HG02943 (cell line): ENCODE data around the gene AGTR1.
"Not testable (repeated sequence)": the region's sequence is repeated elsewhere in the genome, so short reads cannot be mapped to it uniquely, and the experiment has no call there.

Source experiments
- ATAC-seq: cut with Tn5 transposase; IDR thresholded peaks from one replicate; pipeline ENCODE4 v1.9.1; 2021; ENCODE audit warnings: mild to moderate bottlenecking, low read depth, moderate library complexity; ENCODE audit not compliant: unreplicated experiment

The AGTR1 gene

GRCh38 chr3:148757238-148758215 lies 59.8 kb downstream of the AGTR1 start:
- ATAC-seq: no peak

GRCh38 chr3:148758303-148758884 lies 60.7 kb downstream of the AGTR1 start:
- ATAC-seq: no peak

GRCh38 chr3:148759430-148759829 lies 61.7 kb downstream of the AGTR1 start:
- ATAC-seq: no peak

GRCh38 chr3:148763156-148763680 lies 65.5 kb downstream of the AGTR1 start:
- ATAC-seq: no peak

GRCh38 chr3:148763986-148764935 lies 66.6 kb downstream of the AGTR1 start:
- no peak for ATAC-seq

GRCh38 chr3:148772361-148772760 lies 74.7 kb downstream of the AGTR1 start:
- ATAC-seq: no peak

- no peak for ATAC-seq
These were observed 75.1 kb downstream of the AGTR1 start for GRCh38 chr3:148772835-148773234.

GRCh38 chr3:148773805-148774204 lies 76.1 kb downstream of the AGTR1 start:
- no peak for ATAC-seq

- ATAC-seq: no peak
These were observed 81.2 kb downstream of the AGTR1 start for GRCh38 chr3:148778926-148779325.

- ATAC-seq: not testable (repeated sequence)
These were observed 87.3 kb downstream of the AGTR1 start for GRCh38 chr3:148785026-148785425.

- ATAC-seq: not testable (repeated sequence)
These were observed 88.5 kb downstream of the AGTR1 start for GRCh38 chr3:148786159-148786558.

GRCh38 chr3:148789146-148789545 lies 91.4 kb downstream of the AGTR1 start:
- ATAC-seq: no peak

GRCh38 chr3:148789906-148790305 lies 92.2 kb downstream of the AGTR1 start:
- no peak for ATAC-seq

- ATAC-seq: no peak
These were observed 92.7 kb downstream of the AGTR1 start for GRCh38 chr3:148790370-148790769.

- ATAC-seq: no peak
These were observed 93.4 kb downstream of the AGTR1 start for GRCh38 chr3:148790851-148791735.

- no peak for ATAC-seq
These were observed 94.2 kb downstream of the AGTR1 start for GRCh38 chr3:148791920-148792319.

- ATAC-seq: no peak
These were observed 94.8 kb downstream of the AGTR1 start for GRCh38 chr3:148792516-148792915.
